H9 (cell line): ENCODE results near the gene IL17REL. TPM values are rescaled to one million over a fixed set of nuclear protein-coding genes. Genes with fewer than 3 reads are reported as not detected.

Source experiments
- DNase-seq: peaks from one replicate; pipeline ENCODE4 v3.0.0-alpha.2; 2017
- H2AFZ ChIP-seq: one replicate; pipeline ENCODE4 v1.6.1; 2013; ENCODE audit warnings: mild to moderate bottlenecking, low read length, control low read depth, moderate library complexity
- H2AK5ac ChIP-seq: 2 replicates; pipeline ENCODE4 v1.6.1; 2013; ENCODE audit warnings: low read length, control low read depth, mixed read lengths; ENCODE audit not compliant: insufficient read length
- H2BK120ac ChIP-seq: one replicate; pipeline ENCODE4 v1.6.1; 2013; ENCODE audit warnings: low read depth, mild to moderate bottlenecking, low read length, control low read depth, inconsistent platforms; ENCODE audit not compliant: poor library complexity, severe bottlenecking
- H2BK12ac ChIP-seq: 2 replicates; pipeline ENCODE4 v1.6.1; 2013; ENCODE audit warnings: low read length, control low read depth, mixed read lengths, low read depth; ENCODE audit not compliant: insufficient read length
- H2BK15ac ChIP-seq: 2 replicates; pipeline ENCODE4 v1.6.1; 2013; ENCODE audit warnings: low read depth, low read length, control low read depth
- H2BK20ac ChIP-seq: one replicate; pipeline ENCODE4 v1.6.1; 2013; ENCODE audit warnings: low read depth, mild to moderate bottlenecking, low read length, control low read depth, inconsistent platforms; ENCODE audit not compliant: poor library complexity, severe bottlenecking
- H2BK5ac ChIP-seq: 2 replicates; pipeline ENCODE4 v1.6.1; 2013; ENCODE audit warnings: low read length, control low read depth, mixed read lengths; ENCODE audit not compliant: insufficient read length
- H3K14ac ChIP-seq: 2 replicates; pipeline ENCODE4 v1.6.1; 2013; ENCODE audit warnings: low read length, control low read depth; ENCODE audit not compliant: insufficient read depth
- H3K18ac ChIP-seq: 2 replicates; pipeline ENCODE4 v1.6.1; 2013; ENCODE audit warnings: low read depth, mild to moderate bottlenecking, mixed read lengths, low read length, control low read depth; ENCODE audit not compliant: insufficient read length
- H3K23ac ChIP-seq: 2 replicates; pipeline ENCODE4 v1.6.1; 2013; ENCODE audit warnings: low read length, control low read depth, mixed read lengths, low read depth; ENCODE audit not compliant: insufficient read length
- H3K23me2 ChIP-seq: 2 replicates; pipeline ENCODE4 v1.6.1; 2013; ENCODE audit warnings: low read depth, mild to moderate bottlenecking, mixed read lengths, low read length, control low read depth; ENCODE audit not compliant: insufficient read length, poor library complexity, severe bottlenecking
- H3K27ac ChIP-seq: 2 replicates; pipeline ENCODE4 v1.5.1; 2013; ENCODE audit warnings: low read length, control low read depth, mixed read lengths, low read depth; ENCODE audit not compliant: insufficient read length
- H3K27me3 ChIP-seq: 2 replicates; pipeline ENCODE4 v1.6.1; 2013; ENCODE audit warnings: low read length, control low read depth, inconsistent platforms; ENCODE audit not compliant: insufficient read depth
- H3K4ac ChIP-seq: 2 replicates; pipeline ENCODE4 v1.6.1; 2013; ENCODE audit warnings: low read depth, mild to moderate bottlenecking, control low read depth, inconsistent platforms, low read length, moderate library complexity
- H3K4me1 ChIP-seq: 2 replicates; pipeline ENCODE4 v1.6.1; 2013; ENCODE audit warnings: low read length, control low read depth, inconsistent platforms; ENCODE audit not compliant: insufficient read depth
- H3K4me2 ChIP-seq: 2 replicates; pipeline ENCODE4 v1.6.1; 2013; ENCODE audit warnings: low read length, control low read depth, mixed read lengths; ENCODE audit not compliant: insufficient read length, insufficient read depth
- H3K56ac ChIP-seq: 2 replicates; pipeline ENCODE4 v1.6.1; 2013; ENCODE audit warnings: low read depth, mild to moderate bottlenecking, mixed read lengths, low read length, control low read depth; ENCODE audit not compliant: insufficient read length
- H3K79me1 ChIP-seq: 2 replicates; pipeline ENCODE4 v1.6.1; 2013; ENCODE audit warnings: low read depth, mild to moderate bottlenecking, moderate library complexity, low read length, control low read depth, inconsistent platforms; ENCODE audit not compliant: insufficient read depth, poor library complexity, severe bottlenecking
- H3K79me2 ChIP-seq: 2 replicates; pipeline ENCODE4 v1.6.1; 2013; ENCODE audit warnings: low read length, control low read depth, inconsistent platforms; ENCODE audit not compliant: insufficient read depth
- H3K9ac ChIP-seq: 2 replicates; pipeline ENCODE4 v1.6.1; 2013; ENCODE audit warnings: low read length, control low read depth, mixed read lengths; ENCODE audit not compliant: insufficient read length; ENCODE audit errors: extremely low read depth
- H3K9me3 ChIP-seq: one replicate; pipeline ENCODE4 v1.6.1; 2013; ENCODE audit warnings: low read depth, low read length, inconsistent platforms; ENCODE audit not compliant: control insufficient read depth
- H3T11ph ChIP-seq: one replicate; pipeline ENCODE4 v1.6.1; 2013; ENCODE audit warnings: mild to moderate bottlenecking, low read length, control low read depth, inconsistent platforms
- H4K20me1 ChIP-seq: one replicate; pipeline ENCODE4 v1.6.1; 2013; ENCODE audit not compliant: control insufficient read depth, insufficient read length, insufficient read depth
- H4K5ac ChIP-seq: 2 replicates; pipeline ENCODE4 v1.6.1; 2013; ENCODE audit warnings: low read depth, mild to moderate bottlenecking, mixed read lengths, low read length, control low read depth; ENCODE audit not compliant: insufficient read length
- H4K8ac ChIP-seq: replicated peaks from 2 replicates; pipeline ENCODE4 v1.6.1; 2013; ENCODE audit warnings: low read length, control low read depth, mixed read lengths, low read depth; ENCODE audit not compliant: insufficient read length
- H4K91ac ChIP-seq: 2 replicates; pipeline ENCODE4 v1.6.1; 2013; ENCODE audit warnings: low read depth, mild to moderate bottlenecking, moderate library complexity, mixed read lengths, low read length, control low read depth; ENCODE audit not compliant: insufficient read length
- H3K27ac Mint-ChIP-seq, 3 experiments: 2 replicates in 2 of 3; 3 replicates in 1 of 3; pipeline ENCODE4 v1.8.0; 2020 to 2021; ENCODE audit warnings: mixed read lengths in 3 of 3, mild to moderate bottlenecking in 1 of 3, moderate library complexity in 1 of 3
- H3K27me3 Mint-ChIP-seq: 2 replicates; pipeline ENCODE4 v1.8.0; 2021; ENCODE audit warnings: low read depth, mild to moderate bottlenecking, moderate library complexity, mixed read lengths
- H3K36me3 Mint-ChIP-seq, 3 experiments: 2 replicates in 2 of 3; 3 replicates in 1 of 3; pipeline ENCODE4 v1.8.0; 2020 to 2021; ENCODE audit warnings: low read depth in 3 of 3, mixed read lengths in 3 of 3; ENCODE audit not compliant: insufficient read depth in 1 of 3
- H3K4me1 Mint-ChIP-seq, 2 experiments: 2 replicates each; pipeline ENCODE4 v1.8.0; 2020; ENCODE audit warnings: mixed read lengths in 2 of 2
- H3K4me3 Mint-ChIP-seq, 2 experiments: 2 replicates in 1 of 2; 3 replicates in 1 of 2; pipeline ENCODE4 v1.8.0; 2020 to 2021; ENCODE audit warnings: mild to moderate bottlenecking in 2 of 2, mixed read lengths in 2 of 2, moderate library complexity in 1 of 2
- H3K9me3 Mint-ChIP-seq, 2 experiments: 2 replicates in 1 of 2; 3 replicates in 1 of 2; pipeline ENCODE4 v1.8.0; 2020; ENCODE audit warnings: mild to moderate bottlenecking in 2 of 2, mixed read lengths in 2 of 2, moderate library complexity in 1 of 2
- CTCF ChIP-seq: fragments of 200-600 bp; sonication (generic); conservative IDR thresholded peaks from 3 replicates; pipeline ENCODE4 v1.8.0; 2021; ENCODE audit warnings: antibody characterized with exemption, mild to moderate bottlenecking
- WGBS: extraction: QIAGEN DNeasy Blood & Tissue Kit; methylation state at CpG from one replicate; pipeline ENCODE4 v1.1.7; 2013; ENCODE audit warnings: missing lambda C conversion rate, low lambda C conversion rate, mixed read lengths; ENCODE audit not compliant: insufficient read length; ENCODE audit errors: extremely low coverage; 5-methylcytosine and 5-hydroxymethylcytosine counted together
- total RNA-seq: library from RNA; stranded (reverse); gene quantifications from 2 replicates; pipeline ENCODE4 v1.2.1, GENCODE V29; 2021

The IL17REL gene
- total RNA-seq, 1 experiment from 2014 or later: 0.20 TPM

- H3K23ac ChIP-seq: no peak overlapping the region
- peaks cover 3 to 8% of the 10 kb centered on the region in 2 experiments; a peak in 3 of 5 replicates for H3K9me3 Mint-ChIP-seq
- no peak overlapping the region for H4K5ac ChIP-seq
- no peak overlapping the region for H3K14ac ChIP-seq
- no peaks in the 10 kb centered on the region for H3K9me3 ChIP-seq
- no peak overlapping the region for H2AK5ac ChIP-seq
- H3K27me3 Mint-ChIP-seq: peaks cover 21% of the 10 kb centered on the region
- no peak overlapping the region for H3K18ac ChIP-seq
- no peak overlapping the region; a peak in 1 of 5 replicates for H3K4me3 Mint-ChIP-seq
- no peak for DNase-seq
- no peaks in the 10 kb centered on the region for H3K36me3 Mint-ChIP-seq
- H3K4ac ChIP-seq: no peak overlapping the region
- H2BK12ac ChIP-seq: no peak overlapping the region
- H3K4me2 ChIP-seq: no peak overlapping the region
- H3K27me3 ChIP-seq: peaks cover 2% of the 10 kb centered on the region; the same call in 1 of the 2 replicates
- H3K79me2 ChIP-seq: no peaks in the 10 kb centered on the region
- no peak overlapping the region for H2AFZ ChIP-seq
- no peaks in the 10 kb centered on the region for H3K4me1 Mint-ChIP-seq
- no peak overlapping the region for H3K27ac ChIP-seq
- no peak overlapping the region for H2BK20ac ChIP-seq
- no peak overlapping the region for H4K91ac ChIP-seq
- WGBS: no CpG with 5 or more reads among the region's 43 CpGs
- no peak overlapping the region for H3K9ac ChIP-seq
- H2BK15ac ChIP-seq: no peak overlapping the region
- no peaks in the 10 kb centered on the region for H3K79me1 ChIP-seq
- H2BK120ac ChIP-seq: no peak overlapping the region
- no peak overlapping the region for H3K27ac Mint-ChIP-seq
- no peaks in the 10 kb centered on the region for H3K4me1 ChIP-seq
- H3K56ac ChIP-seq: no peak overlapping the region
- no peak for TF ChIP-seq CTCF
- peaks cover 4% of the 10 kb centered on the region for H3K23me2 ChIP-seq
- no peak overlapping the region for H4K8ac ChIP-seq
- H3T11ph ChIP-seq: no peak overlapping the region
- no peaks in the 10 kb centered on the region for H4K20me1 ChIP-seq
- H2BK5ac ChIP-seq: no peak overlapping the region
Observed at GRCh38 chr22:50034126-50035081, 21.8 kb upstream of the IL17REL start.
